Activated CD8-positive, alpha-beta T cell treated with anti-CD3 and anti-CD28 coated beads for 36 hours (primary cell): ENCODE data around the gene PUM2. TPM values are rescaled to one million over a fixed set of nuclear protein-coding genes. Genes with fewer than 3 reads are reported as not detected.

ENCODE experiments used
- ATAC-seq: fragments of 200-7000 bp; cut with Tn5 transposase; one replicate; pipeline ENCODE4 v1.10.0; 2021; ENCODE audit warnings: mild to moderate bottlenecking, moderate library complexity
- CTCF ChIA-PET: fragments of 350-600 bp; sonication (Branson Sonifier 250); formaldehyde crosslinking; loops from one replicate; lab custom pipeline; 2021; ENCODE audit warnings: antibody characterized with exemption; lab: Charles Lee
- POLR2A ChIA-PET: fragments of 350-600 bp; sonication (Branson Sonifier 250); formaldehyde crosslinking; loops from one replicate; lab custom pipeline; 2021; ENCODE audit warnings: antibody characterized with exemption; lab: Charles Lee
- DNase-seq: peaks from one replicate; pipeline ENCODE4 v3.0.0-alpha.2; 2020
- H3K27ac Mint-ChIP-seq: one replicate; pipeline ENCODE4 v1.8.0; 2021; ENCODE audit warnings: mild to moderate bottlenecking, mixed read lengths
- H3K27me3 Mint-ChIP-seq: one replicate; pipeline ENCODE4 v1.8.0; 2021; ENCODE audit warnings: mixed read lengths
- H3K36me3 Mint-ChIP-seq: one replicate; pipeline ENCODE4 v1.8.0; 2021; ENCODE audit warnings: low read depth, mixed read lengths
- H3K4me1 Mint-ChIP-seq: one replicate; pipeline ENCODE4 v1.8.0; 2021; ENCODE audit warnings: low read depth, mixed read lengths
- H3K4me3 Mint-ChIP-seq: one replicate; pipeline ENCODE4 v1.8.0; 2021; ENCODE audit warnings: mild to moderate bottlenecking, moderate library complexity, mixed read lengths
- H3K9me3 Mint-ChIP-seq: one replicate; pipeline ENCODE4 v1.8.0; 2021; ENCODE audit warnings: mixed read lengths
- CTCF ChIP-seq: fragments of 200-600 bp; IDR thresholded peaks from one replicate; pipeline ENCODE4 v1.8.0; 2022; ENCODE audit warnings: antibody characterized with exemption, mild to moderate bottlenecking
- intact Hi-C: fragments of 100-400 bp; cut with micrococcal nuclease; formaldehyde crosslinking; loops from one replicate; pipeline ENCODE4 v1.10.0; 2022
- total RNA-seq, 2 experiments: library from RNA; stranded (reverse); gene quantifications; one replicate each; pipeline ENCODE4 v1.2.3, GENCODE V29; 2021

PUM2 gene
- total RNA-seq, 2 experiments from 2014 or later: 104 TPM

GRCh38 chr2:20299113-20299512 lies 51.5 kb downstream of the PUM2 start:
- POLR2A ChIA-PET: no interaction called here
- Mint-ChIP-seq H3K9me3 (no peaks in the 10 kb centered on the region), H3K27me3 (no peaks in the 10 kb centered on the region), H3K27ac (peak overlapping the region; percentile 70), H3K4me1 (peaks cover 23% of the 10 kb centered on the region), H3K36me3 (peaks cover 47% of the 10 kb centered on the region), H3K4me3 (no peak overlapping the region)
- peak; percentile 39 for ATAC-seq
- intact Hi-C loops: no loop called here
- peak; percentile 14 for DNase-seq
- TF ChIP-seq CTCF: no peak
- CTCF ChIA-PET: interaction anchor here (1.2 to 2.4 kb wide), 3 partner anchors 9 to 27 kb away, joined by 4 to 8 read pairs (median 4); no protein-coding TSS in a partner anchor

GRCh38 chr2:20294231-20294630 lies 56.4 kb downstream of the PUM2 start:
- CTCF ChIA-PET: interaction anchor here (1.5 to 2.5 kb wide), 2 partner anchors 12 to 32 kb away, joined by 5 to 14 read pairs; no protein-coding TSS in a partner anchor
- ATAC-seq: no peak
- intact Hi-C loops: no loop called here
- H3K27ac Mint-ChIP-seq: no peak overlapping the region
- no peaks in the 10 kb centered on the region for H3K9me3 Mint-ChIP-seq
- no peak for DNase-seq
- H3K4me1 Mint-ChIP-seq: peaks cover 16% of the 10 kb centered on the region
- no peak overlapping the region for H3K4me3 Mint-ChIP-seq
- H3K27me3 Mint-ChIP-seq: no peaks in the 10 kb centered on the region
- POLR2A ChIA-PET: no interaction called here
- no peak for TF ChIP-seq CTCF
- peaks cover 40% of the 10 kb centered on the region for H3K36me3 Mint-ChIP-seq

GRCh38 chr2:20292984-20293383 lies 57.7 kb downstream of the PUM2 start:
- CTCF ChIA-PET: interaction anchor here (1.0 to 2.5 kb wide), 3 partner anchors 11 to 33 kb away, joined by 4 to 14 read pairs (median 5); no protein-coding TSS in a partner anchor
- Mint-ChIP-seq H3K36me3 (peaks cover 41% of the 10 kb centered on the region), H3K9me3 (no peaks in the 10 kb centered on the region), H3K27ac (no peak overlapping the region), H3K4me1 (peaks cover 11% of the 10 kb centered on the region), H3K27me3 (no peaks in the 10 kb centered on the region), H3K4me3 (no peak overlapping the region)
- ATAC-seq (no peak), DNase-seq (no peak)
- intact Hi-C loops: no loop called here
- POLR2A ChIA-PET: interaction anchor here (0.8 kb wide), 1 partner anchor 25 kb away, joined by 3 read pairs; no protein-coding TSS in a partner anchor
- TF ChIP-seq CTCF: no peak

- CTCF ChIA-PET: interaction anchor here (0.8 to 2.0 kb wide), 4 partner anchors 12 to 29 kb away, joined by 3 to 5 read pairs (median 4); no protein-coding TSS in a partner anchor
- ATAC-seq: no peak
- no peak for TF ChIP-seq CTCF
- intact Hi-C loops: no loop called here
- no peaks in the 10 kb centered on the region for H3K9me3 Mint-ChIP-seq
- no peak overlapping the region for H3K27ac Mint-ChIP-seq
- peaks cover 11% of the 10 kb centered on the region for H3K4me1 Mint-ChIP-seq
- no peaks in the 10 kb centered on the region for H3K27me3 Mint-ChIP-seq
- H3K36me3 Mint-ChIP-seq: peaks cover 34% of the 10 kb centered on the region
- DNase-seq: no peak
- POLR2A ChIA-PET: interaction anchor here (0.7 to 0.8 kb wide), 3 partner anchors 16 to 902 kb away, joined by 3 to 4 read pairs (median 3); no protein-coding TSS in a partner anchor
- no peak overlapping the region for H3K4me3 Mint-ChIP-seq
Measured at GRCh38 chr2:20291846-20292408, 58.7 kb downstream of the PUM2 start.

GRCh38 chr2:20291106-20291564 lies 59.5 kb downstream of the PUM2 start:
- CTCF ChIA-PET: interaction anchor here (0.6 to 2.0 kb wide), 10 partner anchors 10 to 66 kb away, joined by 3 to 5 read pairs (median 3); partner anchors contain the start of gene SDC1
- DNase-seq (peak; percentile 18), ATAC-seq (peak; percentile 69)
- H3K27me3 Mint-ChIP-seq: no peaks in the 10 kb centered on the region
- intact Hi-C loops: no loop called here
- POLR2A ChIA-PET: interaction anchor here (0.7 kb wide), 1 partner anchor 902 kb away, joined by 4 read pairs; no protein-coding TSS in a partner anchor
- peak; percentile 40 for TF ChIP-seq CTCF
- peaks cover 28% of the 10 kb centered on the region for H3K36me3 Mint-ChIP-seq
- H3K4me1 Mint-ChIP-seq: peaks cover 9% of the 10 kb centered on the region
- peak overlapping the region; percentile 4 for H3K27ac Mint-ChIP-seq
- H3K4me3 Mint-ChIP-seq: no peak overlapping the region
- H3K9me3 Mint-ChIP-seq: no peaks in the 10 kb centered on the region
